ENCODE measurements around the gene DNHD1. TPM values are rescaled to one million over a fixed set of nuclear protein-coding genes. Genes with fewer than 3 reads are reported as not detected.

DNHD1 gene
- total RNA-seq, 1 donor from 2014 or later, result 5.0 TPM

GRCh38 chr11:6603287-6604080 is 106.4 kb downstream of the DNHD1 start, which contains the start of the genes ILK and RRP8:
TSS of gene ILK (plus strand) at chr11:6603774. CDS start at chr11:6604272, 498 bp downstream.
TSS of gene RRP8 (minus strand) at chr11:6603616. CDS start at chr11:6603502, 114 bp downstream.
- Mint-ChIP-seq H3K4me3 (no peak within 1 kb of the TSS), H3K36me3 (peaks cover 13% of the 10 kb centered on the region), H3K27me3 (ENCODE audit: insufficient read depth, low read depth) (no peaks in the 10 kb centered on the region), H3K4me1 (peaks cover 20% of the 10 kb centered on the region), H3K27ac (no peak within 1 kb of the TSS), H3K9me3 (no peaks in the 10 kb centered on the region)
- peaks cover 64% of the 10 kb centered on the region for H3K79me2 ChIP-seq (ENCODE audit: low read depth)
- H3K9ac ChIP-seq, result peak within 1 kb of the TSS; percentile 89
- peak within 1 kb of the TSS; percentile 85 for H3K4me3 ChIP-seq
- H3K27ac ChIP-seq, result peak within 1 kb of the TSS; percentile 90
- H2AFZ ChIP-seq (replicated peaks), result peak within 1 kb of the TSS; percentile 97
- H3K4me1 ChIP-seq, result peaks cover 23% of the 10 kb centered on the region
- peak; percentile 96 for DNase-seq (ENCODE audit: low spot score)
- peaks cover 4% of the 10 kb centered on the region for H3K36me3 ChIP-seq
- TF ChIP-seq EZH2phosphoT487 (IDR thresholded peaks at IDR 0.05), result peak; percentile 36
- TF ChIP-seq CTCF (IDR thresholded peaks at IDR 0.05), result peak; percentile 24
- TF ChIP-seq EZH2 (IDR thresholded peaks at IDR 0.05), result peak; percentile 37
- H3K9me3 ChIP-seq (ENCODE audit: low read depth), result no peaks in the 10 kb centered on the region
- no peaks in the 10 kb centered on the region for H3K27me3 ChIP-seq
- peak within 1 kb of the TSS; percentile 99 for H3K4me2 ChIP-seq
- H3F3A ChIP-seq (ENCODE audit: low read depth), result peaks cover 27% of the 10 kb centered on the region
- no peaks in the 10 kb centered on the region for H4K20me1 ChIP-seq (ENCODE audit: low read depth)

GRCh38 chr11:6604081-6604626 is 107.1 kb downstream of the DNHD1 start:
- peaks cover 20% of the 10 kb centered on the region for H3K4me1 Mint-ChIP-seq
- peak; percentile 67 for DNase-seq (ENCODE audit: low spot score)
- no peaks in the 10 kb centered on the region for H3K27me3 ChIP-seq
- H3K9ac ChIP-seq, result peak overlapping the region; percentile 89
- H3K27me3 Mint-ChIP-seq (ENCODE audit: insufficient read depth, low read depth), result peaks cover 3% of the 10 kb centered on the region
- no peak overlapping the region for H3K27ac Mint-ChIP-seq
- TF ChIP-seq CTCF (IDR thresholded peaks at IDR 0.05), result no peak
- TF ChIP-seq EZH2phosphoT487 (IDR thresholded peaks at IDR 0.05), result no peak
- TF ChIP-seq EZH2 (IDR thresholded peaks at IDR 0.05), result no peak
- H3K36me3 ChIP-seq, result peaks cover 4% of the 10 kb centered on the region
- no peaks in the 10 kb centered on the region for H3K9me3 Mint-ChIP-seq
- peaks cover 19% of the 10 kb centered on the region for H3K36me3 Mint-ChIP-seq
- no peaks in the 10 kb centered on the region for H4K20me1 ChIP-seq (ENCODE audit: low read depth)
- H3F3A ChIP-seq (ENCODE audit: low read depth), result peaks cover 33% of the 10 kb centered on the region
- H3K4me2 ChIP-seq, result peak overlapping the region; percentile 99
- H3K4me3 ChIP-seq, result peak overlapping the region; percentile 85
- peaks cover 64% of the 10 kb centered on the region for H3K79me2 ChIP-seq (ENCODE audit: low read depth)
- no peak overlapping the region for H3K4me3 Mint-ChIP-seq
- H2AFZ ChIP-seq (replicated peaks), result peak overlapping the region; percentile 35
- H3K9me3 ChIP-seq (ENCODE audit: low read depth), result no peaks in the 10 kb centered on the region
- peak overlapping the region; percentile 90 for H3K27ac ChIP-seq
- H3K4me1 ChIP-seq, result peaks cover 23% of the 10 kb centered on the region

DNA sequence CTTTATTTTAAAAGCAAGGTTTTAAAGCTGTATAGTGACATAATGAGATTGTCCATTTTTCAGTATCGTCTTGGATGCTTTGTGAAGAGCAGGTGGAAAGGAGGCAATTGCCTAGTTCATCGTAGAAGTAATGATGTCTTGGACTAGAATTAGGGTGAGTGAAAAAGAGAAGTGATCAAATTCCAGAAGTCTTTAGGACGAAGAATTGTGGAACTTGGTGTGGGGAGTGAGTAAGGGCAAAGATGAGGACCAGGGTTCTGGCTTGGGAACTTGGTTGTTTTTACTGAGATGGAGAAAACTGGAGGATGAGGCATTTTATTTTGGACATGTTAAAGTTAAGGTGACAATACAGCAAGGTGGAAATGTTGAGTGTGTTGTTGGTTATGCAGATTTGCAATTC is 107.7 kb downstream of the DNHD1 start:
- Histone ChIP-seq H3K4me1 (peaks cover 23% of the 10 kb centered on the region), H3K27ac (peak overlapping the region; percentile 90), H3K9me3 (ENCODE audit: low read depth) (no peaks in the 10 kb centered on the region), H3K4me3 (peak overlapping the region; percentile 85), H3K27me3 (no peaks in the 10 kb centered on the region), H2AFZ (replicated peaks) (no peak overlapping the region), H4K20me1 (ENCODE audit: low read depth) (no peaks in the 10 kb centered on the region), H3K4me2 (peak overlapping the region; percentile 99), H3K36me3 (peaks cover 4% of the 10 kb centered on the region), H3F3A (ENCODE audit: low read depth) (peaks cover 37% of the 10 kb centered on the region), H3K79me2 (ENCODE audit: low read depth) (peaks cover 64% of the 10 kb centered on the region), H3K9ac (peak overlapping the region; percentile 89)
- Mint-ChIP-seq H3K4me1 (peaks cover 21% of the 10 kb centered on the region), H3K9me3 (no peaks in the 10 kb centered on the region), H3K27me3 (ENCODE audit: insufficient read depth, low read depth) (peaks cover 5% of the 10 kb centered on the region), H3K36me3 (peaks cover 20% of the 10 kb centered on the region), H3K4me3 (no peak overlapping the region), H3K27ac (no peak overlapping the region)
- no peak for TF ChIP-seq EZH2 (IDR thresholded peaks at IDR 0.05)
- no peak for TF ChIP-seq EZH2phosphoT487 (IDR thresholded peaks at IDR 0.05)
- TF ChIP-seq CTCF (IDR thresholded peaks at IDR 0.05), result no peak
- no peak for DNase-seq (ENCODE audit: low spot score)

All from neural progenitor cell (in vitro differentiated cells).